HepG2 (cell line): ENCODE measurements around the gene GGA3. TPM values are rescaled to one million over a fixed set of nuclear protein-coding genes. Genes with fewer than 3 reads are reported as not detected.

Experiments used
- KAT8 ChIP-seq: IDR thresholded peaks from 2 replicates; pipeline ENCODE4 v1.6.1; 2016; ENCODE audit warnings: missing genetic modification reagents, missing compliant biosample characterization
- MBD4 ChIP-seq: IDR thresholded peaks from 2 replicates; pipeline ENCODE4 v1.6.1; 2012; ENCODE audit warnings: low read length, inconsistent platforms, borderline replicate concordance
- MED1 ChIP-seq: sonication (generic); formaldehyde crosslinking; IDR thresholded peaks from 2 replicates; pipeline ENCODE4 v1.4.0; 2020; ENCODE audit warnings: missing genetic modification reagents
- MTF2 ChIP-seq: sonication (generic); formaldehyde crosslinking; IDR thresholded peaks from 2 replicates; pipeline ENCODE4 v1.5.0; 2020; ENCODE audit warnings: missing genetic modification reagents, borderline replicate concordance
- MYC ChIP-seq: sonication (generic); formaldehyde crosslinking; IDR thresholded peaks from 2 replicates; pipeline ENCODE4 v1.9.0; 2021; ENCODE audit warnings: missing genetic modification reagents, borderline replicate concordance
- NCOA2 ChIP-seq: sonication (generic); formaldehyde crosslinking; IDR thresholded peaks from 2 replicates; pipeline ENCODE4 v1.8.0; 2022; ENCODE audit warnings: inconsistent platforms
- SMAD9 ChIP-seq: sonication (generic); formaldehyde crosslinking; IDR thresholded peaks from 2 replicates; pipeline ENCODE4 v1.5.1; 2020; ENCODE audit warnings: mild to moderate bottlenecking, missing genetic modification reagents
- SNRNP70 ChIP-seq: fragments of 200-400 bp; formaldehyde crosslinking; IDR thresholded peaks from 2 replicates; pipeline ENCODE4 v1.6.1; 2017; ENCODE audit warnings: mild to moderate bottlenecking, low read depth, low read length, moderate library complexity
- STAG1 ChIP-seq: sonication (generic); formaldehyde crosslinking; IDR thresholded peaks from 2 replicates; pipeline ENCODE4 v1.4.0; 2020; ENCODE audit warnings: missing genetic modification reagents
- THYN1 ChIP-seq: sonication (generic); formaldehyde crosslinking; IDR thresholded peaks from 2 replicates; pipeline ENCODE4 v1.8.1; 2023; ENCODE audit warnings: low read depth, mild to moderate bottlenecking, moderate library complexity, missing genetic modification reagents, borderline replicate concordance
- ZBTB10 ChIP-seq: sonication (generic); formaldehyde crosslinking; IDR thresholded peaks from 2 replicates; pipeline ENCODE4 v1.4.0; 2020; ENCODE audit warnings: missing genetic modification reagents, borderline replicate concordance
- ZNF142 ChIP-seq: sonication (generic); formaldehyde crosslinking; IDR thresholded peaks from 2 replicates; pipeline ENCODE4 v1.4.0; 2020; ENCODE audit warnings: missing genetic modification reagents
- ZNF777 ChIP-seq: sonication (generic); formaldehyde crosslinking; IDR thresholded peaks from 2 replicates; pipeline ENCODE4 v1.4.0; 2020; ENCODE audit warnings: missing genetic modification reagents
- ZNF879 ChIP-seq: sonication (generic); formaldehyde crosslinking; IDR thresholded peaks from 2 replicates; pipeline ENCODE4 v1.8.1; 2023; ENCODE audit warnings: missing genetic modification reagents
- polyA plus RNA-seq, 8 experiments: library from polyadenylated mRNA; depleted of rRNA in 3 of 8; stranded (reverse) in 7 of 8; unstranded in 1 of 8; fragments of >200 nt; fragmentation: Illumina TruSeq in 4 of 8; extraction: Trizol in 4 of 8; gene quantifications; 2 replicates each; pipeline versions ENCODE4 v1.2.1 to v1.2.3, GENCODE V29; 2011 to 2016; ENCODE audit warnings: low read depth in 4 of 8, missing spikeins in 1 of 8, mixed read lengths in 1 of 8; ENCODE audit not compliant: insufficient read depth in 1 of 8
- total RNA-seq, 5 experiments: library from RNA; depleted of rRNA; stranded (reverse); fragments of >200 nt; fragmentation: Illumina TruSeq; extraction: Trizol; gene quantifications; 2 replicates each; pipeline ENCODE4 v1.2.3, GENCODE V29; 2016; ENCODE audit warnings: low read depth in 1 of 5
- TF ChIP-seq, protein P1 (sequence below): IDR thresholded peaks from 2 replicates; pipeline ENCODE4 v1.6.1; 2016; ENCODE audit warnings: mild to moderate bottlenecking

GGA3 gene
- total and polyA plus RNA-seq, 2 of the 13 experiments (the other 11 are each of a cell fraction or from before 2014, with no cell fraction given): 28.4 to 43.7 TPM

DNA sequence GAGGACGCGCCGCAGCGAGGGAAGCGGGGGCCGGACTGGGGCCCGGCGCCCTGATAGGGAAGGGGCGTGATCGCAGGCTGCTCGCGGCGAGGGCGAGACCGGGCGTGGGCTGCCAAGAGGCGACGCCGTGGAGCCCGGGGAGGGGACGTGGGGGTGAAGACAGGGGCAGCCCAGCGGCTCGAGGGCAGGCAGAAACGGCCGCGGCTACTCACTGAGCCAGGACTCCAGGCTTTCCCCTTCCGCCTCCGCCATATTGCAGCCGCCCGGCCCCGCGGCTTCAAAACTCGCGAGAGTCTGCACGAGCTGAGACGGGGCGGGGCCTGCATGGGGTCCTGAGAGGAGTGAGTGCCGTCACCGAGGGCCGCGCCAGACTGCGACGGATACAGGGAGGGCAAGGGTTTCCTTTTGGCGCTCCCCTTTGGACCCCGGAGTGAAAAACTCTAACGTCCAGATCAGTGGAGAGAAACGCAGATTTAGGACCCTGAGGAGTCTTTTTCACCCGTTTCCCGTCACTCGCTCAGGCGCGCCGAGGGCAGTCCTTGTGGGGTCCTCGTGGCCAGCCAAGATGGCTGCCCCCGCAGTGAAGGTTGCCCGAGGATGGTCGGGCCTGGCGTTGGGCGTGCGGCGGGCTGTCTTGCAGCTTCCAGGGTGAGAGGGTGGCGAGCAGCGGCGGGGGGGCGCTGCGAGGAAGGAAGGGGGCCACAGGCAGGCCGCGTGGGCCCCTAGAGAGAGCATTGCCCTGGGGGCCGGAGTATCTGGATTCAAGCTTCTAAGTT, at the start of gene GGA3, which contains the start of gene MRPS7 (continued):
- TF ChIP-seq, protein P1, sequence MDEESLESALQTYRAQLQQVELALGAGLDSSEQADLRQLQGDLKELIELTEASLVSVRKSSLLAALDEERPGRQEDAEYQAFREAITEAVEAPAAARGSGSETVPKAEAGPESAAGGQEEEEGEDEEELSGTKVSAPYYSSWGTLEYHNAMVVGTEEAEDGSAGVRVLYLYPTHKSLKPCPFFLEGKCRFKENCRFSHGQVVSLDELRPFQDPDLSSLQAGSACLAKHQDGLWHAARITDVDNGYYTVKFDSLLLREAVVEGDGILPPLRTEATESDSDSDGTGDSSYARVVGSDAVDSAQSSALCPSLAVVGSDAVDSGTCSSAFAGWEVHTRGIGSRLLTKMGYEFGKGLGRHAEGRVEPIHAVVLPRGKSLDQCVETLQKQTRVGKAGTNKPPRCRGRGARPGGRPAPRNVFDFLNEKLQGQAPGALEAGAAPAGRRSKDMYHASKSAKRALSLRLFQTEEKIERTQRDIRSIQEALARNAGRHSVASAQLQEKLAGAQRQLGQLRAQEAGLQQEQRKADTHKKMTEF (CRISPR knock-in tag): peak; percentile 88
- TF ChIP-seq MTF2 (CRISPR knock-in tag) (no peak), ZBTB10 (CRISPR knock-in tag) (no peak), MBD4 (no peak), THYN1 (no peak), MED1 (CRISPR knock-in tag) (peak; percentile 42), NCOA2 (CRISPR knock-in tag) (peak; percentile 51; the same call in 1 of the 2 replicates), ZNF142 (CRISPR knock-in tag) (no peak), SMAD9 (peak; percentile 83), ZNF879 (peak; percentile 86; the same call in 1 of the 2 replicates), SNRNP70 (no peak), ZNF777 (CRISPR knock-in tag) (peak; percentile 60), STAG1 (CRISPR knock-in tag) (peak; percentile 15; the same call in 1 of the 2 replicates), MYC (peak; percentile 69; the same call in 1 of the 2 replicates), KAT8 (CRISPR knock-in tag) (peak; percentile 91)
